ENCODE results near the gene FXYD5. TPM values are rescaled to one million over a fixed set of nuclear protein-coding genes. Genes with fewer than 3 reads are reported as not detected.

The FXYD5 gene
- total and polyA plus RNA-seq, 4 donors: 2.2 to 22.0 (median 7.3) TPM

DNA sequence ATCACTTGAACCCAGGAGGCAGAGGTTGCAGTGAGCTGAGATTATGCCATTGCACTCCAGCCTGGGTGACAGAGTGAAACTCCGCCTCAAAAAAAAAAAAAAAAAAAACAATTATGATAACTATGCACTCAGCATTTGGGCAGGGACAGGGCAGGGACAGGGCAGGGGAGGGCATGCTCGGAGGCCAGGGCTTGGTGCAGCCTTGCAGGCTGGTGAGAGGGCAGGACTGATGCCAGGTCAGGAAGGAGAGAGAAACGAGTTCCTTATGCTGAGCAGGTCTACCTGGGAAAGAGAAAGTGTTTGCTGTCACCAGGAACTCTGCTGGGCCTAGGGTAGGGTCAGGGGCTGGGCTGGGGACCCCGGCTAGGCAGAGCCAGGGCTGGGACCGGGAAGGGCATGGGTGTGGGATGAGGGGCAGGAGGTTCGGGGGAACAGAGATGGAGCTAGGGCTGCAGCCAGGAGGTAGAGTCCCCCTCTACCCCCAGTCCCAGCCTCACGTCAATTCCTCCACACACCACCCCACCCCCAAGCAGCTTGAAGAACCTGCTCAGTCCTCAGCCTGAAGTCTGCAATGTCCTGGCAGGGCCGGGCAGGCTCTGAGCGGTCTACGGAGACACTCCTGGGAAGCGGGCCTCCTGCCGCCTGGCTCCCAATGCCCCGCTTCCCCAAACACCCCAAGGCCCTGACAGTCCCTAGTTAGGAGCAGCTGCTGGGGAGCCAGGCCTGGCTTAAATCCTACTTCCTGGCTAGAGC lies 36.1 kb upstream of the FXYD5 start:
- Histone ChIP-seq H3K36me3 (ENCODE audit: control insufficient read depth in 4 of 4, insufficient read depth in 3 of 4, low read depth in 1 of 4, low read length in 3 of 4) (no peaks in the 10 kb centered on the region), H3K9ac (ENCODE audit: low read depth in 1 of 2, low read length in 2 of 2) (no peak overlapping the region), H3K4me1 (ENCODE audit: control insufficient read depth in 4 of 4, insufficient read depth in 4 of 4, low read length in 3 of 4) (peaks cover 2 to 13% (median 8%) of the 10 kb centered on the region in 4 donors), H3K9me3 (ENCODE audit: control insufficient read depth in 4 of 4, low read length in 3 of 4) (no peaks in the 10 kb centered on the region), H3K27ac (ENCODE audit: low read depth in 1 of 2, low read length in 2 of 2) (no peak overlapping the region), H3K4me3 (ENCODE audit: low read depth in 1 of 3, low read length in 3 of 3) (no peak overlapping the region), H3K27me3 (ENCODE audit: control insufficient read depth in 4 of 4, insufficient read depth in 4 of 4, low read length in 3 of 4) (no peaks in the 10 kb centered on the region)
- WGBS: 86% methylated on average over 13 of the region's 13 CpGs
- no peak for TF ChIP-seq SP1 (IDR thresholded peaks at IDR 0.05)
- no peak for TF ChIP-seq GABPA (IDR thresholded peaks at IDR 0.05 in 1 of 2, conservative IDR thresholded peaks at IDR 0.05 in 1 of 2)
- TF ChIP-seq HNF4G (IDR thresholded peaks at IDR 0.05): no peak
- TF ChIP-seq NR2F2 (IDR thresholded peaks at IDR 0.05): no peak
- TF ChIP-seq RXRA (IDR thresholded peaks at IDR 0.05): no peak
- no peak for TF ChIP-seq JUND (IDR thresholded peaks at IDR 0.05)
- no peak for TF ChIP-seq RAD21 (IDR thresholded peaks at IDR 0.05)
- TF ChIP-seq HNF4A (conservative IDR thresholded peaks at IDR 0.05): no peak
- TF ChIP-seq, protein P1, sequence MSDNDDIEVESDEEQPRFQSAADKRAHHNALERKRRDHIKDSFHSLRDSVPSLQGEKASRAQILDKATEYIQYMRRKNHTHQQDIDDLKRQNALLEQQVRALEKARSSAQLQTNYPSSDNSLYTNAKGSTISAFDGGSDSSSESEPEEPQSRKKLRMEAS (IDR thresholded peaks at IDR 0.05): no peak
- no peak for TF ChIP-seq EGR1 (IDR thresholded peaks at IDR 0.05; ENCODE audit: low read depth in 2 of 2)
- TF ChIP-seq, protein P2, sequence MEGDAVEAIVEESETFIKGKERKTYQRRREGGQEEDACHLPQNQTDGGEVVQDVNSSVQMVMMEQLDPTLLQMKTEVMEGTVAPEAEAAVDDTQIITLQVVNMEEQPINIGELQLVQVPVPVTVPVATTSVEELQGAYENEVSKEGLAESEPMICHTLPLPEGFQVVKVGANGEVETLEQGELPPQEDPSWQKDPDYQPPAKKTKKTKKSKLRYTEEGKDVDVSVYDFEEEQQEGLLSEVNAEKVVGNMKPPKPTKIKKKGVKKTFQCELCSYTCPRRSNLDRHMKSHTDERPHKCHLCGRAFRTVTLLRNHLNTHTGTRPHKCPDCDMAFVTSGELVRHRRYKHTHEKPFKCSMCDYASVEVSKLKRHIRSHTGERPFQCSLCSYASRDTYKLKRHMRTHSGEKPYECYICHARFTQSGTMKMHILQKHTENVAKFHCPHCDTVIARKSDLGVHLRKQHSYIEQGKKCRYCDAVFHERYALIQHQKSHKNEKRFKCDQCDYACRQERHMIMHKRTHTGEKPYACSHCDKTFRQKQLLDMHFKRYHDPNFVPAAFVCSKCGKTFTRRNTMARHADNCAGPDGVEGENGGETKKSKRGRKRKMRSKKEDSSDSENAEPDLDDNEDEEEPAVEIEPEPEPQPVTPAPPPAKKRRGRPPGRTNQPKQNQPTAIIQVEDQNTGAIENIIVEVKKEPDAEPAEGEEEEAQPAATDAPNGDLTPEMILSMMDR (IDR thresholded peaks at IDR 0.05; ENCODE audit: low read depth, low read length, missing input control): no peak
- TF ChIP-seq, protein P3, sequence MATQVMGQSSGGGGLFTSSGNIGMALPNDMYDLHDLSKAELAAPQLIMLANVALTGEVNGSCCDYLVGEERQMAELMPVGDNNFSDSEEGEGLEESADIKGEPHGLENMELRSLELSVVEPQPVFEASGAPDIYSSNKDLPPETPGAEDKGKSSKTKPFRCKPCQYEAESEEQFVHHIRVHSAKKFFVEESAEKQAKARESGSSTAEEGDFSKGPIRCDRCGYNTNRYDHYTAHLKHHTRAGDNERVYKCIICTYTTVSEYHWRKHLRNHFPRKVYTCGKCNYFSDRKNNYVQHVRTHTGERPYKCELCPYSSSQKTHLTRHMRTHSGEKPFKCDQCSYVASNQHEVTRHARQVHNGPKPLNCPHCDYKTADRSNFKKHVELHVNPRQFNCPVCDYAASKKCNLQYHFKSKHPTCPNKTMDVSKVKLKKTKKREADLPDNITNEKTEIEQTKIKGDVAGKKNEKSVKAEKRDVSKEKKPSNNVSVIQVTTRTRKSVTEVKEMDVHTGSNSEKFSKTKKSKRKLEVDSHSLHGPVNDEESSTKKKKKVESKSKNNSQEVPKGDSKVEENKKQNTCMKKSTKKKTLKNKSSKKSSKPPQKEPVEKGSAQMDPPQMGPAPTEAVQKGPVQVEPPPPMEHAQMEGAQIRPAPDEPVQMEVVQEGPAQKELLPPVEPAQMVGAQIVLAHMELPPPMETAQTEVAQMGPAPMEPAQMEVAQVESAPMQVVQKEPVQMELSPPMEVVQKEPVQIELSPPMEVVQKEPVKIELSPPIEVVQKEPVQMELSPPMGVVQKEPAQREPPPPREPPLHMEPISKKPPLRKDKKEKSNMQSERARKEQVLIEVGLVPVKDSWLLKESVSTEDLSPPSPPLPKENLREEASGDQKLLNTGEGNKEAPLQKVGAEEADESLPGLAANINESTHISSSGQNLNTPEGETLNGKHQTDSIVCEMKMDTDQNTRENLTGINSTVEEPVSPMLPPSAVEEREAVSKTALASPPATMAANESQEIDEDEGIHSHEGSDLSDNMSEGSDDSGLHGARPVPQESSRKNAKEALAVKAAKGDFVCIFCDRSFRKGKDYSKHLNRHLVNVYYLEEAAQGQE (IDR thresholded peaks at IDR 0.05): no peak
- TF ChIP-seq, protein P4, sequence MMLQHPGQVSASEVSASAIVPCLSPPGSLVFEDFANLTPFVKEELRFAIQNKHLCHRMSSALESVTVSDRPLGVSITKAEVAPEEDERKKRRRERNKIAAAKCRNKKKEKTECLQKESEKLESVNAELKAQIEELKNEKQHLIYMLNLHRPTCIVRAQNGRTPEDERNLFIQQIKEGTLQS (IDR thresholded peaks at IDR 0.05): no peak
- TF ChIP-seq YY1 (IDR thresholded peaks at IDR 0.05): no peak
- TF ChIP-seq, protein P5, sequence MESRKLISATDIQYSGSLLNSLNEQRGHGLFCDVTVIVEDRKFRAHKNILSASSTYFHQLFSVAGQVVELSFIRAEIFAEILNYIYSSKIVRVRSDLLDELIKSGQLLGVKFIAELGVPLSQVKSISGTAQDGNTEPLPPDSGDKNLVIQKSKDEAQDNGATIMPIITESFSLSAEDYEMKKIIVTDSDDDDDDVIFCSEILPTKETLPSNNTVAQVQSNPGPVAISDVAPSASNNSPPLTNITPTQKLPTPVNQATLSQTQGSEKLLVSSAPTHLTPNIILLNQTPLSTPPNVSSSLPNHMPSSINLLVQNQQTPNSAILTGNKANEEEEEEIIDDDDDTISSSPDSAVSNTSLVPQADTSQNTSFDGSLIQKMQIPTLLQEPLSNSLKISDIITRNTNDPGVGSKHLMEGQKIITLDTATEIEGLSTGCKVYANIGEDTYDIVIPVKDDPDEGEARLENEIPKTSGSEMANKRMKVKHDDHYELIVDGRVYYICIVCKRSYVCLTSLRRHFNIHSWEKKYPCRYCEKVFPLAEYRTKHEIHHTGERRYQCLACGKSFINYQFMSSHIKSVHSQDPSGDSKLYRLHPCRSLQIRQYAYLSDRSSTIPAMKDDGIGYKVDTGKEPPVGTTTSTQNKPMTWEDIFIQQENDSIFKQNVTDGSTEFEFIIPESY (IDR thresholded peaks at IDR 0.05): no peak
- TF ChIP-seq TAF1 (conservative IDR thresholded peaks at IDR 0.05): no peak
- TF ChIP-seq FOXA1 (IDR thresholded peaks at IDR 0.05): no peak
- no peak for TF ChIP-seq FOXA2 (IDR thresholded peaks at IDR 0.05)
- DNase-seq (ENCODE audit: low spot score): no peak

Measured in liver (tissue), 9 donors.